ENCODE results near the gene TMEM150B.

- TF ChIP-seq EZH2 (IDR thresholded peaks at IDR 0.05; ENCODE audit: borderline replicate concordance, insufficient read depth, low read length, poor library complexity, severe bottlenecking) (no peak), EP300 (conservative IDR thresholded peaks at IDR 0.05; ENCODE audit: poor library complexity, severe bottlenecking) (no peak), POLR2AphosphoS5 (IDR thresholded peaks at IDR 0.05) (peak; percentile 99)
- TF ChIP-seq, protein P1, sequence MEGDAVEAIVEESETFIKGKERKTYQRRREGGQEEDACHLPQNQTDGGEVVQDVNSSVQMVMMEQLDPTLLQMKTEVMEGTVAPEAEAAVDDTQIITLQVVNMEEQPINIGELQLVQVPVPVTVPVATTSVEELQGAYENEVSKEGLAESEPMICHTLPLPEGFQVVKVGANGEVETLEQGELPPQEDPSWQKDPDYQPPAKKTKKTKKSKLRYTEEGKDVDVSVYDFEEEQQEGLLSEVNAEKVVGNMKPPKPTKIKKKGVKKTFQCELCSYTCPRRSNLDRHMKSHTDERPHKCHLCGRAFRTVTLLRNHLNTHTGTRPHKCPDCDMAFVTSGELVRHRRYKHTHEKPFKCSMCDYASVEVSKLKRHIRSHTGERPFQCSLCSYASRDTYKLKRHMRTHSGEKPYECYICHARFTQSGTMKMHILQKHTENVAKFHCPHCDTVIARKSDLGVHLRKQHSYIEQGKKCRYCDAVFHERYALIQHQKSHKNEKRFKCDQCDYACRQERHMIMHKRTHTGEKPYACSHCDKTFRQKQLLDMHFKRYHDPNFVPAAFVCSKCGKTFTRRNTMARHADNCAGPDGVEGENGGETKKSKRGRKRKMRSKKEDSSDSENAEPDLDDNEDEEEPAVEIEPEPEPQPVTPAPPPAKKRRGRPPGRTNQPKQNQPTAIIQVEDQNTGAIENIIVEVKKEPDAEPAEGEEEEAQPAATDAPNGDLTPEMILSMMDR (IDR thresholded peaks at IDR 0.05; ENCODE audit: poor library complexity, severe bottlenecking) = no peak
Observed at GRCh38 chr19:55339889-55340783, 15.0 kb upstream of the TMEM150B start.

All from neural cell (in vitro differentiated cells).